SK-MEL-5 (cell line): ENCODE data around the gene AANAT. TPM values are rescaled to one million over a fixed set of nuclear protein-coding genes. Genes with fewer than 3 reads are reported as not detected.
"Not testable (repeated sequence)": the region's sequence is repeated elsewhere in the genome, so short reads cannot be mapped to it uniquely, and the experiment has no call there.

Experiments
- DNase-seq: peaks from one replicate; pipeline ENCODE4 v3.0.0-alpha.2; 2016; ENCODE audit warnings: low read depth, low spot score
- in situ Hi-C: cut with HindIII; loops from 2 replicates; pipeline ENCODE4 v1.10.0; 2016; ENCODE audit warnings: low sequenced_read_pairs, high pct_unique_total_duplicates, low pct_unique_long_range_greater_than_20kb
- total RNA-seq: library from RNA; depleted of rRNA; stranded (reverse); fragments of >200 nt; shearing (Covaris generic); gene quantifications from 2 replicates; pipeline ENCODE4 v1.2.3, GENCODE V29; 2014; rRNA removed

AANAT gene
- total RNA-seq, 1 experiment from 2014 or later = not detected

- DNase-seq = no peak
- in situ Hi-C loops = no loop called here
Observed at GRCh38 chr17:76510831-76511244, 43.4 kb downstream of the AANAT start.

- DNase-seq = peak; percentile 56
- in situ Hi-C loops = no loop called here
Observed at GRCh38 chr17:76511668-76512365, 44.4 kb downstream of the AANAT start.

DNA sequence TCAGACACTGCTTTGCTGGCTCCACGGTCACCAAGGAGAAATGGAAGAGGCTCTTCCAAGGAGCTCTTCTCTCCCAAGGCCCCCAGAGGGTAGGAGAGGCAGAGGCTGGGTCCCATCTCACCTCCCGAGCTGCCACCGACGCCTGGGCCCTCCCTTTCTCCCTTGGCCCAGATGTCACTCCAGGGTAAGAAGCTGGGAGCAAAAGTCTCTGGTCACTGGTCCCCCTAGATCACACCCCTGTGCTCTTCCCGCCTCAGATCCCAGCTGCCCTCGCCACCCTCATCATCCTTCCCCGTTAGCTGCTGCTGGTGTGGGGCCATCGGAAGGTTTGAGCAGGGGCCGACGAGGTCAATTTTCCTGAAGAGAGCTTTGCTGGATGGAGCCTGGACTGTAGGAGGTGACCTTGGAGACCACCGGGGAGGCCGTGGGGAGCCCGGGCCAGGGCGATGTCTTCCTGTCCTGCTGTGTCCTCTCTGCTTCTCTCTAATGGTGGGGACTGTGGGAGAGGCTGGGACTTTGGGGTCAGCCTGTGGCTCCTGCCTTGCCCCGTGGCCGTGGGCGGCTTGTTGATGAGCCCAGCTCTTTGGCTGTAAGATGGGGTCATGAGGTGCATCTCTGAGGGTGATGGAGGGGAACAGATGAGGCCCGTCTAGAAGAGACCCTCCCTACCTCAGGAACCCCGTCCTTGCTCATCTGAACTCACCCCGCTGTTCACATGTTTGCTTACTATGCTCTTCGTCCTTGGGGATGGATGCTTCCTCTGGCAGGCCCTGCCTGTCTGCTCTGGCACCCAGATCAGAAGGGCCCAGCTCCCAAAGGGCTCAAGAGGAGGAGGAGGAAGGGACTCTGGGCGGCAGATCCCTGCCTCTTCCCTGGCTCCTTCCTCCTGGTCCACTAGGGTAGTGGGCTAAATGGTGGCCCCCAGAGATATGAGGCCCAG lies 45.2 kb downstream of the AANAT start:
- no peak for DNase-seq
- in situ Hi-C loops = no loop called here

- DNase-seq = no peak
- in situ Hi-C loops = no loop called here
Observed at GRCh38 chr17:76513306-76513692, 45.9 kb downstream of the AANAT start.

DNA sequence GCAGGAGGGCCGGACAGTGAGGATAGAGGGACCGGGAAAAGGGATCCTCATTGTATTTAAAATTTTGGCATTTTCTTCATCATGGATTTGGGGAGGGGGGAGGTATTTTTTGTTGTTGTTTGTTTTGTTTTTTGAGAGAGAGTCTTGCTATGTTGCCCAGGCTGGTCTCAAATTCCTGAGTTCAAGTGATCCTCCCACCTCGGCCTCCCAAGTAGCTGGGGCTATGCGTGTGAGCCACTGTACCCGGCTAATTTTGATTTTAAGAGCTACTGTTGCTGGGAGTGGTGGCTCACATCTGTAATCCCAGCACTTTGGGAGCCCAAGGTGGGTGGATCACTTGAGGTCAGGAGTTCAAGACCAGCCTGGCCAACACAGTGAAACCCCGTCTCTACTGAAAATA lies 47.0 kb downstream of the AANAT start:
- DNase-seq, in situ Hi-C loops: not testable (repeated sequence)

GRCh38 chr17:76515274-76515949 lies 48.0 kb downstream of the AANAT start:
- in situ Hi-C loops = no loop called here
- no peak for DNase-seq

- DNase-seq = peak; percentile 58
Observed at GRCh38 chr17:76517638-76518038, 50.2 kb downstream of the AANAT start.

GRCh38 chr17:76519048-76519966 lies 51.9 kb downstream of the AANAT start:
- no peak for DNase-seq
- in situ Hi-C loops = no loop called here

More at GRCh38 chr17:76517638-76518038, 50.2 kb downstream of the AANAT start:
- in situ Hi-C loops = no loop called here

Other genes starting within 250 kb of the AANAT start
- gene RNF157, start 227.1 kb upstream of the AANAT start, total RNA-seq = 28.1 and 33.9 TPM in 2 replicates
- gene UBALD2, start 202.3 kb upstream of the AANAT start, total RNA-seq = 45.0 and 54.5 TPM in 2 replicates
- gene QRICH2, start 159.3 kb upstream of the AANAT start, total RNA-seq = 2.4 and 2.7 TPM in 2 replicates
- gene PRPSAP1, start 113.7 kb upstream of the AANAT start, total RNA-seq = 42.2 and 43.7 TPM in 2 replicates
- 60.4 and 60.5 TPM in 2 replicates for gene SPHK1, start 83.0 kb upstream of the AANAT start, total RNA-seq
- 30.7 and 36.4 TPM in 2 replicates for gene UBE2O, start 14.5 kb upstream of the AANAT start, total RNA-seq
- gene RHBDF2, start 33.8 kb downstream of the AANAT start, total RNA-seq = 25.0 and 28.6 TPM in 2 replicates
- 122 TPM in 2 replicates for gene CYGB, start 70.1 kb downstream of the AANAT start, total RNA-seq
- gene PRCD, start 72.4 kb downstream of the AANAT start, total RNA-seq = 15.8 and 18.8 TPM in 2 replicates
- gene ST6GALNAC2, start 118.3 kb downstream of the AANAT start, total RNA-seq = 77.4 and 96.3 TPM in 2 replicates
- 0.79 and 1.7 TPM in 2 replicates for gene ST6GALNAC1, start 176.2 kb downstream of the AANAT start, total RNA-seq
- 197 and 199 TPM in 2 replicates for gene MXRA7, start 243.4 kb downstream of the AANAT start, total RNA-seq